Transverse colon (tissue), 3 donors: Measurements from ENCODE around the gene RBBP7.
A peak's percentile ranks its signal among the peaks of the same experiment; 100 is the strongest.

Source experiments
- EP300 ChIP-seq: sonication (generic); formaldehyde crosslinking; IDR thresholded peaks from one replicate; pipeline ENCODE4 v1.6.1; 2017; ENCODE audit warnings: antibody characterized with exemption, low read depth
- POLR2A ChIP-seq: fragments of 450-650 bp; IDR thresholded peaks from one replicate; pipeline ENCODE4 v1.6.1; 2016; ENCODE audit warnings: antibody characterized with exemption, mild to moderate bottlenecking, moderate library complexity
- TF ChIP-seq, protein P1 (sequence below), 5 experiments: fragments of 200-600 bp in 3 of 5; fragments of 450-650 bp in 2 of 5; sonication (generic) in 3 of 5; IDR thresholded peaks; 1 replicate in 2 of 5; 2 replicates in 3 of 5; pipeline ENCODE4 v1.5.1; 2016 to 2017; ENCODE audit warnings: antibody characterized with exemption in 5 of 5, inconsistent platforms in 3 of 5, mild to moderate bottlenecking in 2 of 5, moderate library complexity in 1 of 5

DNA sequence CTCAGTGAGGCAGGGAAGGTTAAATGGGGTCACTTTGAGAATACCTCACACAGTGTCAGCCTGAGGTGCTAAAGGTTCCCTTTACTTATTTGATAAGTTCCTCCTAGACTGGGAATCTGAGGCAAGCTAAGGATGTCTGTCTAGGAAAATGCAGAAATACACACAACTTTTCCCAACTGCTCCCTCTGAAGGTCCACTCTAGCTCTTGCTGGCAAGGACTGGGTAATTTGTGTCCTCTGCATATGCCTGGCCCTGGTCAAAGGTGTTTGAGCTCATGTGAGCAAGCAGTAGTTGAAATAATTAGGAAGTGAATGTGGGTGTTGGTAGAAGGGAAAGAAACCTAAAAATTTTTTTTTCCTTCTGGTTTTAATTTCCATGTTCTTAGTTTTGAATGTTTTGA is 62.6 kb downstream of the RBBP7 start:
- TF ChIP-seq, protein P1, sequence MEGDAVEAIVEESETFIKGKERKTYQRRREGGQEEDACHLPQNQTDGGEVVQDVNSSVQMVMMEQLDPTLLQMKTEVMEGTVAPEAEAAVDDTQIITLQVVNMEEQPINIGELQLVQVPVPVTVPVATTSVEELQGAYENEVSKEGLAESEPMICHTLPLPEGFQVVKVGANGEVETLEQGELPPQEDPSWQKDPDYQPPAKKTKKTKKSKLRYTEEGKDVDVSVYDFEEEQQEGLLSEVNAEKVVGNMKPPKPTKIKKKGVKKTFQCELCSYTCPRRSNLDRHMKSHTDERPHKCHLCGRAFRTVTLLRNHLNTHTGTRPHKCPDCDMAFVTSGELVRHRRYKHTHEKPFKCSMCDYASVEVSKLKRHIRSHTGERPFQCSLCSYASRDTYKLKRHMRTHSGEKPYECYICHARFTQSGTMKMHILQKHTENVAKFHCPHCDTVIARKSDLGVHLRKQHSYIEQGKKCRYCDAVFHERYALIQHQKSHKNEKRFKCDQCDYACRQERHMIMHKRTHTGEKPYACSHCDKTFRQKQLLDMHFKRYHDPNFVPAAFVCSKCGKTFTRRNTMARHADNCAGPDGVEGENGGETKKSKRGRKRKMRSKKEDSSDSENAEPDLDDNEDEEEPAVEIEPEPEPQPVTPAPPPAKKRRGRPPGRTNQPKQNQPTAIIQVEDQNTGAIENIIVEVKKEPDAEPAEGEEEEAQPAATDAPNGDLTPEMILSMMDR (IDR thresholded peaks at IDR 0.05): peak in 2 of 5 experiments; percentile 27
- TF ChIP-seq POLR2A (no peak), EP300 (no peak)
